Epithelial cell of alveolus of lung (primary cell): Measurements from ENCODE around the gene CYP4F22. TPM values are rescaled to one million over a fixed set of nuclear protein-coding genes. Genes with fewer than 3 reads are reported as not detected.

ENCODE experiments used
- total RNA-seq: library from RNA; depleted of rRNA; stranded (reverse); fragments of >200 nt; gene quantifications from 2 replicates; pipeline ENCODE4 v1.2.1, GENCODE V29; 2015

Gene CYP4F22
- total RNA-seq: not detected in 2 replicates

DNA sequence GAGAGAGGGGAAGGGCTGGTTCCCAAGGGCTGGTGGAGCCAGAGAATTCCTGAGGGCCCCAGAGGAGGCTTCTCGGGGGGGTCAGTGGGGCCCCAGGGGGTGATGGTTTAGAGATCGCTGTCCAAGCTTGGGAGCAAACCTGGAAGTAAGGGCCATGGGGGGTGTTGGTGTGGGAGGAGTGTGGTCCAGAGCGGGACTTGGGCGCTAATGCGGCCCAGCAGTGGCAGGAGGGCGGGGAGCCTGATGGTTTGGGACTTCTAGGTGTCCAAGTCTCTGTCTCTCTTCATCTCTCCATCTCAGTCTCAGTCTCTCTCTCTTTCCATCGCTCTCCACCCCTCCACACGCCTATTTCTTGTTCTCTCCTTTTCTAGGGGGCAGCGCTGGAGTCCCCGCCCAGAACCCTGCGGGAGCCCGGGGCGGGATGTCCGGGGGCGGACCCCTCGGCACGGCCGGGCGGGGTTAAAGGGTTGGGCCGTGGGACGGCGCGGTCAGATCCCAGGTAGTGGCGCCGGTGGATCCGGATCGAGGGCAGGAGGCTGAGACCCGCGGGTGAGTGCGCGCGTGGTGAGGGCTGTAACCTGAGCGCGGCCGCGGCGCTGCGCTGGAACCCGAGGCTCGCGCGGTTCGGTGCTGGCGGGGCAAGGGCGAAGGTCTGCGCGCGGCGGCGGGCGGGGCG lies at the start of gene CYP4F22:
Gene CYP4F22, plus strand, starts transcription at position 491 of the 676 bp plus-strand sequence. CDS start 16,812 bp downstream, outside the sequence.

DNA sequence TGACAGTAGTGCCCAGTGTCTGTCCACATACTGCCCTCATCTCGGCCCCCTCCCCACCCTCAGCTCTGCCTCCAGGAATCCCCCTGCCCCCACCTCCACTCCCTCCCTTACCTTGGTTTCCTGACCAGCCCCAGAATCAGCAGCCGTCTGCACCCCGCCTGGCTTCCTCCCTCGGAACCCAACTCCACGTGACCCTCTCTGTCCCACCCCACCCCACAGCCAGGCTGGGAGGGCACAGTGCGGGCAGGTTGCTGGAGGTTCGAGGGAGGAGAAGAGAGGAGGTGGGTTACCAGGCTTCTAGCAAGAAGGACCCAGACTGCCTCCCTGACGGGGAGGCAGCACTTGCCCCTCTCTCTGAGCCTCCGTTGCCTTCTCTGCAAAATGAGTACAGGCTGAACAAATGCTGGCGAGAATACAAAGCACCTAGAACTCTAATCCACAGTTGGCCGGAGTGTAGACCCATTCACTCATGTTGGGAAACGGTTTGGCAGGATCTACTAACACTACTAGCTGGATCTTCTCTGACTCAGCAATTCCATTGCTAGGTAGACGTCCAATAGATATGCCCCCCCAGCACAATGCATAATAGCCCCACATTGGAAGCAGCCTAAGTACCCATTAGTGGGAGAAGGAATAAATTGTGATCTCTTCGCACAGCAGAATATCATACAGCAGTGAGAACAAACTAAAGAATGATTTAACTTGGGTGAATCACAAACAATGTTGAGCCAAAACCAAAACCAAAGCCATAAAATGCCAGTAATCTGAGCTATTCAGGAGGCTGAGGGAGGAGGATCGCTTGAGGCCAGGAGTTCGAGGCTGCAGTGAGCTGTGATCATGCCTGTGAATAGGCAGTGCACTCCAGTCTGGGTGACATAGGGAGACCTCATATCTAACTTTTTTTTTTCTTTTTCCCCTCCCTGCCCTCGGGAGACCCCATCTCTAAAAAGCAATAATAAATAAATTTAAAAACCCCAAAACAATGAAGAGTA lies 43.6 kb upstream of the CYP4F22 start, which contains the start of gene RASAL3:
Gene RASAL3, minus strand, starts transcription at position 151 of the 992 bp plus-strand sequence. CDS start 186 bp downstream, outside the sequence.

DNA sequence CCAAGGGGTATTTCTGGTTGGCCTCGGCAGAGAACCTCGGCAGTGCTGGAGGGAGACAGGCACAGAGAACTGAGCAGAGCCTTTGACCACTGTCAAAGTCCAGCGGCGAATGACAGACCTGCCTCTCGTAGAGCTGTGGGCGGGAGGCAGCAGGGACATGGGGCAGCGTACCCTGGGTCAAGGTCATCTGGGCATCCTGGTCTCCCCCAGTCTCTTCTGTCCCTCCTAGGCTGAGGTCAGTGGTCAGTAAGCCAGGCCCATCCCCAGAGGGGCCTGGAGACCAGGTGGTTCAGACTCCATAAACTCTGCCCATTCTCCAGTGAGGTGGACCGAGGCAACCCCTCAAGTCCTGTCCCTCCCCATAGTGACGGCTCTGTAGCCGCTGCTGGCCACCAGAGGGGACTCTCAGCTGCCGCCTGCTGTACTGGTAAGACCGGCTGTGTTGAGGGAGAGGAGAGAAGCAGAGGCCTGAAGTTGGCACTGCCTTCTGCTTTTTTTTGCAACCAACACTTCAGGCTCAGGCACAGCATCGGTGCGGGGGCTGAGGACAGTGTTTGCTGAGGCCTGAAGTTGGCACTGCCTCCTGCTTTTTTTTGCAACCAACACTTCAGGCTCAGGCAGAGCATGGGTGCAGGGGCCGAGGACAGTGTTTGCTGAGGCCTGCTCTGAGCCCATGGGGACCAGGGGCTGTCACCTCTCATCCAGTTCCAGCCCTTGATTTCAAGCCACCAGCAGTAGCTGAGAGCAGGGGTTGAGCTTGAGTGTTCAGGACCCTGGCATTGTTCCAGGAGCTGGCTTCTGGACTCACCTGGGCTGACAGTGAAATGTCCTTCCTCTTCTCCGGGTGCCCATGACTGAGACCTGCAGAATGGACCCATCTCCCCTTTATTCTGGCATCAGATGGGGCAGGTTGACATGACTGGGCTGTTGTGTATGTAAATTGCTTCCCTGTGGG lies 28.7 kb upstream of the CYP4F22 start, which contains the start of gene PGLYRP2:
Gene PGLYRP2, minus strand, starts transcription at position 111 of the 955 bp plus-strand sequence. CDS start 130 bp downstream, outside the sequence.

Other genes starting within 250 kb of the CYP4F22 start
- 17.5 and 32.6 TPM in 2 replicates for gene BRD4, start 176.0 kb upstream of the CYP4F22 start, total RNA-seq
- gene AKAP8, start 128.7 kb upstream of the CYP4F22 start, total RNA-seq: 12.0 and 17.2 TPM in 2 replicates
- gene AKAP8L, start 89.5 kb upstream of the CYP4F22 start, total RNA-seq: 44.9 and 95.8 TPM in 2 replicates
- gene WIZ, start 58.6 kb upstream of the CYP4F22 start, total RNA-seq: 34.4 and 37.8 TPM in 2 replicates
- 0.32 and 0.52 TPM in 2 replicates for gene RASAL3, start 44.0 kb upstream of the CYP4F22 start, total RNA-seq
- gene PGLYRP2, start 29.0 kb upstream of the CYP4F22 start, total RNA-seq: not detected in 2 replicates
- not detected in 2 replicates for gene CYP4F8, start 106.7 kb downstream of the CYP4F22 start, total RNA-seq
- 0.13 TPM in 1 of 2 replicates, not detected in the other for gene CYP4F3, start 132.4 kb downstream of the CYP4F22 start, total RNA-seq
- not detected in 2 replicates for gene CYP4F12, start 164.6 kb downstream of the CYP4F22 start, total RNA-seq
- gene OR10H2, start 219.5 kb downstream of the CYP4F22 start, total RNA-seq: not detected in 2 replicates
- not detected in 2 replicates for gene OR10H3, start 229.5 kb downstream of the CYP4F22 start, total RNA-seq